Stimulated activated CD4-positive, alpha-beta T cell treated with anti-CD3 and anti-CD28 coated beads, Interleukin-2, amount 100 ng/mL, for 48 hours (primary cell): ENCODE data around the gene DLEC1.
"Not testable (repeated sequence)": the region's sequence is repeated elsewhere in the genome, so short reads cannot be mapped to it uniquely, and the experiment has no call there.

Experiments used
- DNase-seq, 2 donors: peaks; one replicate each; pipeline ENCODE4 v3.0.0-alpha.2; 2020

DLEC1 gene

DNA sequence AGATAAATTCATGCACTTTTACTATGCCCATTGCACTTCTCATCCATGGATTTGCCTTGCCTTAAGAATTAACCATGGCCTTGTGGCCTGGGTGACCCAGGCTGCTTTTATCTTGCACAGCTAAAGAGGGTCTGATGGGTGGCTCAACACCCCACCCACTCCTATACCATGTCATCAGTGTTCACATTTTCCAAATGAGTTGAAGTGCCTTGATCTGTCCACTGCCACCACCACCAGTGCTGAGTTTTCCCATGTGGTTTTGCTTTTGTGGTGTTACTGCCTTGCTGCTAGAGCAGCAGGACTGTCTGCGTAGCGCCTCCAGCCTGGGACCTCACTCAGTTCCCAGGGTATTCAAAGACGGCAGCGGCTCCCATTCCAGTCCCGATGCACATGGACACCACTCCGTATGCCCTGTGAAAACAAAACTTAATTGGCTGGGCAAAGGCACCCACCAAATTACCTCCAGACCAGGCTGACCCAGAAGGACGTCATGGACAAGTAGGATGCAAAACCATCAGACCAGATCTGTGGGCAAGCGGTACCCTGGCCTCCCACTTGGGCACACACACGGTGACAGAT lies 83.8 kb downstream of the DLEC1 start:
- DNase-seq: no peak

DNA sequence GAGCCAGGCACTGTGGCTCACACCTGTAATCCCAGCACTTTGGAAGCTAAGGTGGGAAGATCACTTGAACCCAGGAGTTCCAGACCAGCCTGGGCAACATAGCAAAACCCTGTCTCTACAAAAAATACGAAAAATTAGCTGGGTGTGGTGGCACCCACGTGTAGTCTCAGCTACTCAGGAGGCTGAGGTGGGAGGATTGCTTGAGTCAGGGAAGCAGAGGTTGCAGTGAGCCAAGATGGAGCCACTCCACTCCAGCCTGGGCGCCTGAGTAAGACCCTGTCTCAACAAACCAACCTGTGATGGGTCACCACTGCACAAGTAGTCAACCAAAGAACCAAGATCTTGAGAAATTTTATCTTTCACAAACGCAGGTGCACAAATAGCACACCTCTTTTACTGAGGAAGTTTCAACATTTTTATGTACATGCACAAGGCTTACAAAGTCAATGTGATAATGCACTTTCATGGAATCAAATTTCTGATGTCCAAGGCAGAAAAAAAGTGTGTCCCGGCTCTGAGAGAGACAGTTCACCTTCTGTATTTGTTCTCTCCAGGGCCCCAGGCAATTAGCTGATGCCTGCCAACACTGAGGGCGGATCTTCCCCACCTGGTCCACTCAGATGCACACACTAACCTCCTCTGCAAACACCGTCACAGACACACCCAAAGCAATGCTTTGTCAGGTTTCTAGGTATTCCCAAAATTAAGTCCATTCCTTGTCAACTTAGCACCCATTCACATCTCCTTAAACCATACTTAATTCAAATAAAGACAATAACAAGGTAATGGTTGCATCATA lies 85.5 kb downstream of the DLEC1 start:
- no peak for DNase-seq

DNA sequence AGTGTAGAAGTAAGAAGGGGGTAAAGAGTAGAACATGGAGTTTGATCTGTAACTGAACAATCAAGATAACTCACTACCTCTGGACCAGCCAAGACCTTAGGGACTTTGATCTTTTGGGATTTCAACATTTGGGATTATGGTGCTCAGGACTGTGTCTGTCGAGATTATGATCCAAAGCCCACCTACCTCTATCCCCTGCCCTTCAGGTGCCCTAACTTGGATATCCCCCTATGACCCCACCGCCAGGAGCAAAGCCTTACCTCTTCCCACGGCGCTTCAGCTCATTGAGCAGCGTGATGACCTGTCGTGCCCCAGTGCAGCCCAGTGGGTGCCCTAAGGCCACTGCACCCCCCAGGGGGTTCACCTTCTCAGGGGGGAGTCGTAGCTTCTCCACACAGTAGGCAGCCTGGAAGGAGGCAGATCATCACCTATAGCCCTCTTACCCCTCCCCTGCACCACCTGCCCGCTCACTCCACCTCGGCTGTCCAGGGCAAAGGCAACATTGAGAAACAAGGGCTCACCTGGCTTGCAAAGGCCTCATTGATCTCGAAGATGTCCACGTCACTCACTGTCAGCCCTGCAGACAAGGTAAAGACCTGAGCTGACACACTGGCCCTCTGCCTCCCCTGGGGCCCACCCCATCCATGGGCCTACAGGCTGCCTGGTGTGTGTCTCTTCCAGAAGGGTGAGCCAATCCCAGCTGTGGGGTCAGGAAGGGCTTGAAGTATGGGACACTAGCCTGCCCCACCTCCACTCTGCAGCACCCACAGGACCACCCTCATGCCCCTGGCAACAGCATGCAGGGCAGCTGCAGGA lies 86.5 kb downstream of the DLEC1 start:
- DNase-seq: no peak

DNA sequence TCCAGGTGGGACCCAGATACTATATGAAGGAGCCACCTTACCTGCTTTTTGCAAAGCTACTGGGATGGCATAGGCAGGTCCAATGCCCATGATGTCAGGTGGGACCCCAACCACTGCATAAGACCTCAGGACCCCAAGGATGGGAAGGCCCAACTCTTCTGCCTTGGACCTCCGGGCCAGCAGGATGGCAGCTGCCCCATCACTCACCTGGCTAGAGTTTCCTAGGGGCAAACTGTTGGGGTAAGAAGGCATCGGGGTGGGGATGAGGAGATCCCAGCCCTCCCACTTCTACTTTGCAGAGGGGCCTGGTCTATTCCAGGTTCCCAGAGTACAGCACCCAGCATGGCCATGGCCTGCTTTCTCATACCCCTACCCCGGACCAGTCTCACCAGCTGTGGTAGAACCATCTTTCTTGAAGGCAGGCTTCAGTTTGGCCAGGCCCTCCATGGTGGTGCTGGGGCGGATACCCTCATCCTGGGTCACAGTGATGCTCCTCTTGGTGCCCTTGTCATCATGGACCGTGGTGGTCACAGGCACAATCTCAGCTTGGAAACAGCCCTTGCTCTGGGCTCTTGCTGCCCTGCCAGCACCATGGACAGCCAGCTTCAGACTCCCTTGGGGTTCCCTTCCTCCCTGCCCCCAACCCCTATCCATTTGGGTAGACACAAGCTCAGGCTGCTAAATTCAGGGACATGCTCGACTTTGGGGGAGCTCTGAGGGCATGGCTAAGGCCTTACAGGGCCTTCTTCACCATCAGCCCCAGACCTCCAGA lies 87.3 kb downstream of the DLEC1 start:
- DNase-seq: no peak

DNA sequence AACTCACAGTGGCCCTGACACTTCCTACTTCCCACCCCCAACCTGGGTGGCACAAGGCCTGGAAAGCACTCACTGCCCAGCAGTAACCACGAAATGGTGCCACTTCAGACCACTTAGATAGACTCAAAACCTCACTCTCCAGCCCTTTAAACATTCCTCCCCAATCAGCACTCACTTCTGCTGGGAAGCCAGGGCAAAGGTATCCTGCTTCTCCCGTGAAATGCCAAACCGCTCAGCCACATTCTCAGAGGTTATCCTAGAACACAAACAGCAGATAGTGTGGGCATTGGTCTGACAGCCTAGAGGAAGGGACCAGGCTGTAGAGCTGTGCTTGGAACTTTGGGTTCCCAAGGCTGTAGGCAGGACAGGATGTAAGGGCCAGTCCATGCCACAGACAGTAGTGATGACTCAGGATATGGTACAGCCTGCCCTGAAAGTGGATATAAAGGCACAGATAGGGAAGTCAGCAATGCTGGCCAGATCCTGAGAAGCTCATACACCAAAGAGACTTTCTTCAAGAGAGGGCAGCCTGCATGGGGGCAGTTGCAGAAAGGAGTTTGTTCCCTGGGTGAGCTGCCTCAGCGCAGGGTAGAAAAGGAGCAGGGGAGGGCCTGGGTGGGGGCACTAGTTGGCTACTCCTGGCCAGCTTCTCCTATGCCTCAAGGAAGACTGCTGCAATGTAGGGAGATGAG lies 88.7 kb downstream of the DLEC1 start:
- no peak for DNase-seq

DNA sequence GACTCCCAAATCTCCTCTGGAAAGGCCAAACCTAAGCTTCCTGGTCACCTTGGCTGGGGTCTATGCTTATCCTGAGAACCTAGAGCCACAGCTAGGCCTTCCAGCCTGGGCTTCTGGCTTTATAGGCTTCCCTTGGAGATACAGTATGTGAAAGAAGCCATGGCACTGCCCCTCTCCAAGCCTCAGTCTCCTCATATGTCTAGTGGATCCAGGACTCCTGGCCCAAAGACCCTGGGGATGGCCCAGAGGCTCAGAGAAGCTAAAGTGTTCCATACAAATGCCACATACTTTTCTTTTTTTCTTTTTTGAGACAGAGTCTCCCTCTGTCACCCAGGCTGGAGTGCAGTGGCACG lies 89.3 kb downstream of the DLEC1 start:
- DNase-seq: no peak

DNA sequence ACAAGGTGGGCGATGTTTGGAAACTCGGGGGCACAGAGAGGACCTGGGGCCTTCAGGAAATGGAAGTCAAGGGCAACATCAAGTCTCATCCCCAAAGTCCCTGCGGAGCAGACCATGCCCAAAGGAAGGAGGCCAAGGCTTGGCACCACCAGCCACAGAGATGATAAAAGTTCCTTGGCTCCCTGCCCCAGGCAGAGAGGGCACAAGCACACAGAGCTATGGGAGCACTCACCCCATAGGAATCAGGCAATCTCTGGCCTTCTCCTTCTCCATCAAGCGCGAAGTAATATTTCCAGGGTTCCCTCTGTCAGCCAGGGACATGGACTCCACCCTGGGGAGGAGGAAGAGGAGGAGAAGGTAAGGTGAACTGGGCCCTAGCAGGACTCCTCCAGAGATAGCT lies 90.0 kb downstream of the DLEC1 start:
- no peak for DNase-seq

DNA sequence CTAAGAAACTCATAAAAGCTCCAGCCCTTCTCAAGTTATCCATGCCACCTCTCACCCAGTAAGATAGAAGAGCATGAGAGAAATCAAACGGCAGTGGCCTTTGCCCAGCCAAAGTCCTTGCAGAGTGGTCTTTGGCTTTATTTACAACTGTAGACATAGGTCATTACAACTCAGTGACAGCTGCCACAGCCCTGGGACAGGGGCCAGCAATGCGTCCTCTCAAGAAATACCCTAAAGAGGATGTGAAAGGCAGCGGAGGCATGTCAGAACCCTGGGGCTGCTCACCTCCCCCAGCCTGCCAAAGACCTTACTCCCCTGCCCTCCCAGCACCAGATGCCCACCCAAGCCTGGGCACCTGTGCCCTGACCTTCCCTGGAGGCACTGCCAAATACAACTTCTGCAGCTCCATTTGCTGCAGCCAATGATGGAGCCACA lies 91.6 kb downstream of the DLEC1 start:
- DNase-seq: no peak

DNA sequence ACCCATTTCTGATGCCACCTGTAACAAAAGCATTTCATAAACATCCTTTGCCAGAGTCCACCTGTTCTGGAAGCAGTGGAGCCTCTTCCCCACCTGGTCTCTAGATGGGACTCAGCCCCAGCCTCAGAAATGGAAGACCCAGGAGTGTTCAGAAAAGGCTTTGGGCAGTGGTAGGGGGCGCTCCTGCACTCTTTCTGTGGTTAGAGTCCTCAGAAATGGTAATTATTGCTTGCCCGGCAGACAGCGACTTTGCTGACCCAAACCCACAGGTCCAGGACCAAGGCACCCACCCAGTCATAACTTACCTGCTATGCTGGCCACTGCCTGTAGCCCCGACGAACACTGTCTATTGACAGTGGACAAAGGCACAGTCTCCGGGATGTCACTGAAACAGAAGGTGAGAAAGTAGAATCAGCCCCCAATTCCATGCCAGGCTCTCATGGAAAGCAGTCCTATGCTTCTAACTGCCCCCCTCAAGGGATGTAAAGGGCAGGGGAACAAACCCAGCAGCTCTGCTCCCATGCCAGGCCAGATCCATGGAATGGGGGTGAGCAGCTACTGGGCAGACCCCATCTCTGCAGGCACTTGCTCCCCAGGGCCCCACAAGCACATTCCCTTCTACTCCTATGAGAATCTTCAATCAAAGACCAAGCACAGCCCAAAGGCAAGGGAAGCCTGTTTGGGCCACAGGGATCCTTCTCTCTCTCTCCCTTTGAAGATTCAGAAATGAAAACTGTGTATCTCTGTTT lies 92.8 kb downstream of the DLEC1 start:
- no peak for DNase-seq

DNA sequence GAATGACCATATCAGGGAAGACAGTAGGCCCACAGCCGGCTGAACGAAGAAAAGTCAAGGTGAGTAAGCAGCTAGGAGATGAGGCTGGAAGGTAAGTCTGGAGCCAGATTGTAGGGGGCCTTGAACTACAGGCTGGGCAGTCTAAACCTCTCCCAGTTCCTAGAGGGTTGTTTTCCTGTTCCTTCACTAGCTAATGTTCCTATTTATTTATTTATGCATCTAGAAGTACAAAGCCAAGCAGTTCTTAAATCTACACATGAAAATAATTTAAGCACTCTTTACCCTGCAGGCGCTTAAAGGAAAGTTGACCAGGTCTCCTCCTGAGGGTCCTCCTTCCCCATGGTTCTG lies 94.2 kb downstream of the DLEC1 start:
- no peak for DNase-seq

DNA sequence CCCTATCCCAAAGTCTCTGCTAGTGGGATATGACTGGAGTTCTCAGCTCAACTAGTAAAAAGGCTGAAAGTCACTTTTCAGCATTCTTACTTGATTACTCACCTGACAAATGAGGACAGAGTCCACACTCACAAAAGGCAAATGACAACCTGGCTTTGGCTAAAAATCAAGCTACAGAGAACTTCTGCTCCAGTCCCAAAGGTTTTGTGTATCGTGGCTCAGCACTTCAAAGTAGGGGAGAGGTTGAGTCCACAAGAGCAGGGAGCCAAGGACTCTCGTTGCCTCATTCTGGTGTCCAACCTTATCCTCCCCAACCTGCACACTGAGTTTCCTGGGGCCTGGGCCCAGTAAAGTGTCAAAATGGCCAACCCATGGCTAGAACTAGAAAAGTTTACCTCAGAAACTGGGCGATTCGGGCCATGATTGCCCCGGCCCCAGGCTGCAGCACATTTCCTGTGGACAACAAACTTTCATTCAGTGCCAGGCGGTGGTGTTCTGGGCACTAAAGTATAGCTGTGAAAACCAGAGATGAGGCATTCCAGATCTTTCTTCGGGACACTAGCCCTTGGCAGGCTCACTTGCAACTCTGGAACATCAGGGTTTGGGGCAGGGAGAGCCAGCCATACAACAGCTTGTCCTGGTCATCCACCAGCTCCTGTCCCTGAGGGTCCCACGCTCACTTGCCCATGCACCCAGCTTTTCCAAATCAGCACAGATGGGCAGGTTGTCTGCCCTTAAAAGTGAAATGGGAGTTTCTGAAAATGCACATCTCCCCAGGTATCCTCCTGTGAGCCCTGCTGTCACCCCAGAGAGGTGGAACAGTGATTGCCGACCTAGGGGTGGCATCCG lies 94.8 kb downstream of the DLEC1 start:
- DNase-seq: no peak

DNA sequence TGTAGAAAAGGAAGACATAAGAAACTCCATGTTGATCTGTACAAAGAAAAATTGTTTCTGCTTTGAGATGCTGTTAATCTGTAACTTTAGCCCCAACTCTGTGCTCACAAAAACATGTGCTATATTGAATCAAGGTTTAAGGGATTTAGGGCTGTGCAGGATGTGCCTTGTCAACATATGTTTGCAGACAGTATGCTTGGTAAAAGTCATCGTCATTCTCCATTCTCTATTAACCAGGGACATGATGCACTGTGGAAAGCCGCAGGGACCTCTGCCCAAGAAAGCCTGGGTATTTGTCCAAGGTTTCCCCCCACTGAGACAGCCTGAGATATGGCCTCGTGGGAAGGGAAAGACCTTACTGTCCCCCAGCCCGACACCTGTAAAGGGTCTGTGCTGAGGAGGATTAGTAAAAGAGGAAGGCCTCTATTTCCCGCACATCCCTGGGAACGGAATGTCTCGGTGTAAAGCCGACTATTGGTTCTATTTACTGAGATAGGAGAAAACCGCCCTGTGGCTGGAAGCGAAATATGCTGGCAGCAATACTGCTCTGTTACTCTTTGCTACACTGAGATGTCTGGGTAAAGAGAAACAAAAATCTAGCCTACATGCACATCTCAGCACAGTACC lies 95.6 kb downstream of the DLEC1 start:
- not testable (repeated sequence) for DNase-seq

DNA sequence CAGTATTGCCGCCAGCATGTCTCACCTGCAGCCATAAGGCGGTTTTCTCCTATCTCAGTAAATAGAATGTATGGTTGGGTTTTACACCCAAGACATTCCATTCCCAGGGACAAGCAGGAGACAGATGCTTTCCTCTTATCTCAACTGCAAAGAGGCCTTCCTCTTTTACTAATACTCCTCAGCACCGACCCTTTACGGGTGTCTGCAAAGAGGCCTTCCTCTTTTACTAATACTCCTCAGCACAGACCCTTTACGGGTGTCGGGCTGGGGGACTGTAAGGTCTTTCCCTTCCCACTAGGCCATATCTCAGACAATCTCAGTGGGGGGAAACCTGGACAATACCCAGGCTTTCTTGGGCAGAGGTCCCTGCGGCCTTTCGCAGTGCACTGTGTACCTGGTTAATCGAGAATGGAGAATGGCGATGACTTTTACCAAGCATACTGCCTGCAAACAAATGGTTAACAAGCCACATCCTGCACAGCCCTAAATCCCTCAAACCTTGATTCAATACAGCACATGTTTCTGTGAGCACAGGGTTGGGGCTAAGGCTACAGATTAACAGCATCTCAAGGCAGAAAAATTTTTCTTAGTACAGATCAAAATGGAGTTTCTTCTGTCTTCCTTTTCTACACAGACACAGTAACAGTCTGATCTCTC lies 96.7 kb downstream of the DLEC1 start:
- DNase-seq: not testable (repeated sequence)

DNA sequence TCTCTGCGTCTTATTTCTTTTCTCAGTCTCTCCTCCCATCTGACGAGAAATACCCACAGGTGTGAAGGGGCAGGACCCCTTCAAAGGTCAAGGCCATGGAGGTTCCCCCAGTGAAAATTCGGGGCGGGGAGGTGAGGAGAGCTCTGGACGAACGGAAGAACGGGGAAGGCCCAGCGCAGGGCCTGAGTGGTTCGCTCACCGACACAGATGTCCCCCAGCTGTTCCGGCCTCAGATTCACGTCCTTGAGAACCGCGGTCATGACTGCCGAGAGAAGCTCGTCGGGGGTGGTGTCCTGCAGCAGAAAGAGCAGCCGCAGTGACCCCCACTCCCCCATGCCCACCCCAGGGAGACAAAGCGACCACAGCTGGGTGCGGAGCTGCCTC lies 97.4 kb downstream of the DLEC1 start:
- DNase-seq: no peak

DNA sequence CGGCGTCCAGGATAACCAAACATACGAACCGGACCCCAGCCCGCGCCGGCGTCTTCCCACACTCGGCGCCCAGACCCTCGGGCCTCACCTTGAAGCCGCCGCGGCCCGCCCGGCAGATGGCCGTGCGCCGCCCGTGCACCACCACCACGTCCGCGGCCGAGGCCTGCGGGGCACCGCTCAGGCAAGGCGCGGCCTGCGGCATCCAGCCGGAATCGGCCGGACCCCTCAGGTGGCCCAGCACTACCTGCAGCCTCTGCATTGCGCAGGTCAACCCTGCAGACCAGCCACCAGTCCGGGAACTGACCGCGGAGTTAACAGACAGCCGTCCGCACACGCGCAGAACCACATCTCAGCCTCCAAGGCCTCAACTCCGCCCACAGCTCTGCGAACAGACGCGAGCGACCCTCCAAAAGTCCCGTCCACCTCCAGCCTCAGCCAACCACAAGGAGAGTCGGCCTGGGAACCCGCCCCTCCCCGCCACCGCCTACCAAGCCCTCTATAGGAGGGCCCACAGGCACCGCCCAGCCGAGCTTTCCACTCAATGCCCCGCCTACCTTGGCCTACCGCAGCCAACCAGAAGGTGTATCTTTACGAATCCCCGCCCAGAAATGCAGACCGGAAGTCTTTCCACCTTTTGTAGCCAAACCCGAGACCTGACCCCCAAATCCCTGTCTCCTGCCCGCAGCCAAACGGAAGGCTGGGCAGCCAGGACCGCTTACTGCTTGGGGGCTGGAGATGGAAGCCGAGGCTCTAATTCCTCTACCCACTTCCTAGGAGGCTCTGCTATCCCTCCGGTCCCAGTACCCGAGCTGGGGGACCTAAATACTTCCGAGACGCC lies 98.0 kb downstream of the DLEC1 start, which contains the start of gene ACAA1:
TSS of gene ACAA1 (minus strand) at position 351 of the 838 bp plus-strand sequence. CDS start at position 259, 92 bp downstream.
- peak; percentile 94 to 97 for DNase-seq

DNA sequence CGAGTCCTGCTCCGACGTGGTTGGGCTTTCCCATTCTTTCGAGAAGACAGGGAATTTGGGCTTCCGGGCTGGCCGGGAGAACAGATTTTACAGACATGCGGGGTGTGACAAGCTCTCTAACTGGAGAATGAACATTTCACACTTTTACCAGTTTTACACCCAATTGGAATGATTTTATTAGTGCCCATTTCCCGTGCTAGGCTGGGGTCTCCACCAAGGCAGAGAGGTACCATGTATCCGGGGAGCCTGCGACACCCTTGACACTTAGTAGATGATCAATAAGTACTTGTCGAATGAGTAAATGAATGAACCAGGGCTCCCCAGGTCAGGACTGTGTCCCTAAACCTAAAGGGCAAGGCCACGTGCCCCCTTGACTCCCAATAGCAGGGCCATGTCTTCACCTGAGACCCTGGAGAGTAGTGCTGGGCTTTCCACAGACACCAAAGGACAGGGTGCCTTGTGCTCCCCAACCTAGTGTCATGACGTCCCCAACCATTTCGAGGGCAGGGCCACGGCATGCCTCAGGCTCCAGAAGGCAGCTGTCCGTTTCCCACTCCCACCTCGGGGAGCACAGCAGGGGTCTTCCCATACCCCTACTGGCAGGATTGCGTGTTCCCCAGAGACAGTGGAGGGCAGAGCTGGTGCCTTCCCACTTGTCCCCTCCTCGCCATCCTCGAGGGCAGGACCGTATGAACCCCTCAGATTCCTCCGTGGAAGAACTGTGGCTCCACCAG lies 98.8 kb downstream of the DLEC1 start:
- no peak for DNase-seq

DNA sequence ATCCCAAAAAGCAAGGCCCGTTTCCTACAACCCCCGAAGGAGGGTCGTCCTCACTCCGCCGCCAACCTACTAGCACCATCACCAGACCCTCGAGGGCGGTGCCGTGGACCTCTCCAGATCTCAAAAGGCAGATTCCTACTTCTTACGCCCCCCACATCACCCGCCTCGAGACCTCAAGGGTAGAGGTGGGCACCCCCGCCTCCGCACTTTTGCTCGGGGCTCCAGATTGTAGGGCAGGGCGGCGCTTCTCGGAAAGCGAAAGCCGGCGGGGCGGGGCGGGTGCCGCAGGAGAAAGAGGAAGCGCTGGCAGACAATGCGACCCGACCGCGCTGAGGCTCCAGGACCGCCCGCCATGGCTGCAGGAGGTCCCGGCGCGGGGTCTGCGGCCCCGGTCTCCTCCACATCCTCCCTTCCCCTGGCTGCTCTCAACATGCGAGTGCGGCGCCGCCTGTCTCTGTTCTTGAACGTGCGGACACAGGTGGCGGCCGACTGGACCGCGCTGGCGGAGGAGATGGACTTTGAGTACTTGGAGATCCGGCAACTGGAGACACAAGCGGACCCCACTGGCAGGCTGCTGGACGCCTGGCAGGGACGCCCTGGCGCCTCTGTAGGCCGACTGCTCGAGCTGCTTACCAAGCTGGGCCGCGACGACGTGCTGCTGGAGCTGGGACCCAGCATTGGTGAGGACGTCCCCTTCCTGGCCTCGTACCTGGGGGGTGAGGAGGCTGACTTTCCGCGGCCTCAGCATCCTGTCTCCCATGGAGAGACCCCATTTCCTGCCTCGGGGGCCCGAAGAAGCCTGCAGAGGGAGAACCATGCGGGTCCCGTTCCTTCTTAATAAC lies 99.6 kb downstream of the DLEC1 start, which contains the start of gene MYD88:
TSS of gene MYD88 (plus strand) at position 313 of the 842 bp plus-strand sequence. CDS start at position 353, 40 bp downstream.
- DNase-seq: peak; percentile 72 to 79
